Bronchial epithelial cell (primary cell): ENCODE results near the gene SMIM35. TPM values are rescaled to one million over a fixed set of nuclear protein-coding genes. Genes with fewer than 3 reads are reported as not detected.

ENCODE experiments used
- DNase-seq: peaks from one replicate; pipeline ENCODE4 v3.0.0-alpha.2; 2010; ENCODE audit warnings: low read depth
- FAIRE-seq: peaks from 2 replicates; lab custom pipeline; 2011; peaks lifted over from hg19 to GRCh38; lab: Jason Lieb, UNC
- H3K27me3 ChIP-seq: 2 replicates; pipeline ENCODE4 v1.5.1; 2011; ENCODE audit warnings: low read length; ENCODE audit not compliant: control insufficient read depth, insufficient read depth
- H3K36me3 ChIP-seq: 2 replicates; pipeline ENCODE4 v1.5.1; 2011; ENCODE audit warnings: low read length; ENCODE audit not compliant: control insufficient read depth, insufficient read depth
- H3K4me3 ChIP-seq: 2 replicates; pipeline ENCODE4 v1.5.1; 2011; ENCODE audit warnings: mild to moderate bottlenecking, low read depth, low read length, control low read depth
- total RNA-seq: library from RNA; depleted of rRNA; stranded (reverse); fragments of >200 nt; gene quantifications from 2 replicates; pipeline ENCODE4 v1.2.1, GENCODE V29; 2014
- TF ChIP-seq, protein P1 (sequence below): IDR thresholded peaks from 2 replicates; pipeline ENCODE4 v1.5.1; 2011; ENCODE audit warnings: mild to moderate bottlenecking, moderate library complexity, low read length, control low read depth, inconsistent platforms; ENCODE audit not compliant: insufficient read depth, severe bottlenecking

The SMIM35 gene
- total RNA-seq, 1 donor from 2014 or later, result not detected

- DNase-seq (no peak), FAIRE-seq (no peak)
- TF ChIP-seq, protein P1, sequence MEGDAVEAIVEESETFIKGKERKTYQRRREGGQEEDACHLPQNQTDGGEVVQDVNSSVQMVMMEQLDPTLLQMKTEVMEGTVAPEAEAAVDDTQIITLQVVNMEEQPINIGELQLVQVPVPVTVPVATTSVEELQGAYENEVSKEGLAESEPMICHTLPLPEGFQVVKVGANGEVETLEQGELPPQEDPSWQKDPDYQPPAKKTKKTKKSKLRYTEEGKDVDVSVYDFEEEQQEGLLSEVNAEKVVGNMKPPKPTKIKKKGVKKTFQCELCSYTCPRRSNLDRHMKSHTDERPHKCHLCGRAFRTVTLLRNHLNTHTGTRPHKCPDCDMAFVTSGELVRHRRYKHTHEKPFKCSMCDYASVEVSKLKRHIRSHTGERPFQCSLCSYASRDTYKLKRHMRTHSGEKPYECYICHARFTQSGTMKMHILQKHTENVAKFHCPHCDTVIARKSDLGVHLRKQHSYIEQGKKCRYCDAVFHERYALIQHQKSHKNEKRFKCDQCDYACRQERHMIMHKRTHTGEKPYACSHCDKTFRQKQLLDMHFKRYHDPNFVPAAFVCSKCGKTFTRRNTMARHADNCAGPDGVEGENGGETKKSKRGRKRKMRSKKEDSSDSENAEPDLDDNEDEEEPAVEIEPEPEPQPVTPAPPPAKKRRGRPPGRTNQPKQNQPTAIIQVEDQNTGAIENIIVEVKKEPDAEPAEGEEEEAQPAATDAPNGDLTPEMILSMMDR, result no peak
- no peak overlapping the region for H3K4me3 ChIP-seq
- no peaks in the 10 kb centered on the region for H3K27me3 ChIP-seq
- H3K36me3 ChIP-seq, result no peaks in the 10 kb centered on the region
Observed at GRCh38 chr11:118057251-118058145, 29.3 kb downstream of the SMIM35 start.

DNA sequence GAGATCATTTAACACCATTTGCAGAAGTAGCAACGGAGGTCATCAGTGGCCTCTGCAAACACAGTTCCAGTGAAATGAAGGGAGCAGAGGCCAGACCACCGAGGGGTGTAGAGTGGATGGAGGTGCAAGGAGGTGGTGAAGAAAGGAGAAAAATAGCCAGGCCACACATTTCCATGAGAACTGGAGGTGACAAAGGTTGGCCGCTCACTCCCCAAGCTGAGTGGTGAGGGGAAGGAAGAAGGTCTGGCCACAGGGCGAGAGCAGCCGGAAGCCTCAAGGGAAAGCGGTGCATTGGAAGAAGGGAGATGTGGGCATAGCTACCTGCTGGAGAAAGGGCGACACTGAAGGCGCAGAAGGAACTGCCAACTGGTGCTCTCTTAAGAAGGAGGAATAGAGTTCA is 30.0 kb downstream of the SMIM35 start:
- no peaks in the 10 kb centered on the region for H3K27me3 ChIP-seq
- FAIRE-seq (no peak), DNase-seq (no peak)

DNA sequence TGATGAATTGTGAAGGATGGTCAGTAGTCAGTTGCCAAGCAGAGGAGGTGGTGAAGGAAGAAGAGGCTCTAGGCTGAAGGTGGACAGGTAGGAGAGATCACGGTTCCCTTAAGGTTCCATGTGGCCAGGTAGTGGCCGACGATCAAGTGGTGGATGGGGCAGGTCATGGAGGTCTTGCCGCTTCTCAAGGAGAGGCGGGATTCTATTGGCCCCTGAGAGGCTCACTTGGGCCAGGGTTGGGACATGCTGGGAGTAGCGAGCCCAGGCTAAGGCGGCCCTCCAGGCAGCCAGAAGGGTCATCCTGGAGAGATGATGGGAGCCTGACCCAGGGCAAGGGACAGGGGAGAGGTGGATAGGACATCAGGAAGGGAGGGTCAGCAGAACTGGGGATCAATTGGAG is 30.8 kb downstream of the SMIM35 start:
- Histone ChIP-seq H3K36me3 (no peaks in the 10 kb centered on the region), H3K4me3 (no peak overlapping the region), H3K27me3 (no peaks in the 10 kb centered on the region)
- TF ChIP-seq, protein P1, result no peak
- DNase-seq, result no peak
- FAIRE-seq, result peak; percentile 86

More for the DNA sequence above, 30.0 kb downstream of the SMIM35 start:
- H3K36me3 ChIP-seq, result no peaks in the 10 kb centered on the region
- TF ChIP-seq, protein P1, result no peak
- no peak overlapping the region for H3K4me3 ChIP-seq

- H3K4me3 ChIP-seq, result no peak overlapping the region
- TF ChIP-seq, protein P1, result no peak
- DNase-seq (no peak), FAIRE-seq (no peak)
- no peaks in the 10 kb centered on the region for H3K27me3 ChIP-seq
- no peaks in the 10 kb centered on the region for H3K36me3 ChIP-seq
Observed at GRCh38 chr11:118054712-118055640, 31.8 kb downstream of the SMIM35 start.

GRCh38 chr11:118052581-118053206 is 34.1 kb downstream of the SMIM35 start:
- no peaks in the 10 kb centered on the region for H3K36me3 ChIP-seq
- no peak overlapping the region for H3K4me3 ChIP-seq
- H3K27me3 ChIP-seq, result no peaks in the 10 kb centered on the region
- TF ChIP-seq, protein P1, result no peak
- DNase-seq (no peak), FAIRE-seq (no peak)
